GM19452 (cell line): ENCODE measurements around the gene MAP3K14.
"Not testable (repeated sequence)": the region's sequence is repeated elsewhere in the genome, so short reads cannot be mapped to it uniquely, and the experiment has no call there.

Experiments
- ATAC-seq: cut with Tn5 transposase; IDR thresholded peaks from one replicate; pipeline ENCODE4 v1.9.1; 2021; ENCODE audit not compliant: unreplicated experiment

The MAP3K14 gene

GRCh38 chr17:45316434-45317110 lies at the start of gene MAP3K14:
Gene MAP3K14 (minus strand): TSS chr17:45317020. CDS start chr17:45290745, 26,275 bp downstream.
- no peak for ATAC-seq

GRCh38 chr17:45366049-45366448 lies 49.2 kb upstream of the MAP3K14 start:
- ATAC-seq, result no peak

GRCh38 chr17:45364531-45365390 lies 47.9 kb upstream of the MAP3K14 start:
- ATAC-seq, result no peak

GRCh38 chr17:45363498-45363897 lies 46.7 kb upstream of the MAP3K14 start:
- ATAC-seq, result no peak

- no peak for ATAC-seq
These were observed 45.2 kb upstream of the MAP3K14 start for GRCh38 chr17:45361976-45362375.

- no peak for ATAC-seq
These were observed 44.6 kb upstream of the MAP3K14 start for GRCh38 chr17:45361451-45361850.

- ATAC-seq, result no peak
These were observed 40.7 kb upstream of the MAP3K14 start for GRCh38 chr17:45357364-45357997.

GRCh38 chr17:45355087-45355486 lies 38.3 kb upstream of the MAP3K14 start:
- ATAC-seq, result no peak

GRCh38 chr17:45353043-45353442 lies 36.2 kb upstream of the MAP3K14 start:
- ATAC-seq, result no peak

- ATAC-seq, result no peak
These were observed 35.0 kb upstream of the MAP3K14 start for GRCh38 chr17:45351831-45352230.

GRCh38 chr17:45347444-45347843 lies 30.6 kb upstream of the MAP3K14 start:
- no peak for ATAC-seq

- no peak for ATAC-seq
These were observed 29.6 kb upstream of the MAP3K14 start for GRCh38 chr17:45346216-45347015.

- ATAC-seq, result no peak
These were observed 28.9 kb upstream of the MAP3K14 start for GRCh38 chr17:45345554-45346215.

- no peak for ATAC-seq
These were observed 28.4 kb upstream of the MAP3K14 start for GRCh38 chr17:45345246-45345553.

GRCh38 chr17:45343967-45344664 lies 27.3 kb upstream of the MAP3K14 start:
- ATAC-seq, result not testable (repeated sequence)

- no peak for ATAC-seq
These were observed 26.2 kb upstream of the MAP3K14 start for GRCh38 chr17:45342871-45343526.

- ATAC-seq, result no peak
These were observed 25.5 kb upstream of the MAP3K14 start for GRCh38 chr17:45342306-45342705.

- no peak for ATAC-seq
These were observed 24.8 kb upstream of the MAP3K14 start for GRCh38 chr17:45341533-45342158.
